SH-SY5Y (cell line): ENCODE data around the gene MCM9.

Source experiments
- GATA2 ChIP-seq: IDR thresholded peaks from 2 replicates; pipeline ENCODE4 v1.6.1; 2011; ENCODE audit warnings: mild to moderate bottlenecking, low read depth, low read length
- GATA3 ChIP-seq: IDR thresholded peaks from 2 replicates; pipeline ENCODE4 v1.6.1; 2011; ENCODE audit warnings: low read depth, mild to moderate bottlenecking, low read length, moderate library complexity

DNA sequence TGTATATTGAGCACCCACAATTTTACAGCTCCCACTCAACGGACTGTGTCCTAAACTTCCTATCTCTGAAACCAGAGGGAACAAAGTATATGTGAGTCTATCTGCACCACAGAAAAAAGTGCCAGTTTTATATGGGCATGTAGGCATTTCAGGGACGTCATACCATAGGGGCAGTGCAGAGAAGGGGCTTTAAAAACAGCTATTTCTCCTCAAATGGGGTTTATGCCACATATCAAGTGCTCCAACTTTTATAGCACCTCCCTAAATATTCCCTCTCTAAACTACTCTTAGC, 69.9 kb downstream of the MCM9 start:
- TF ChIP-seq GATA2 (no peak), GATA3 (no peak)
